ENCODE measurements around the gene SLC22A7.

The SLC22A7 gene

GRCh38 chr6:43273707-43274106 is 24.4 kb upstream of the SLC22A7 start:
- no peak for TF ChIP-seq CTCF (IDR thresholded peaks at IDR 0.05; ENCODE audit: low read depth, low read length, missing control alignments)
- in situ Hi-C loops (cut with HindIII; ENCODE audit: low sequenced_read_pairs) = no loop called here
- DNase-seq (ENCODE audit: low read depth) = no peak
- H3K4me3 ChIP-seq (ENCODE audit: low read depth, low read length) = no peak overlapping the region

GRCh38 chr6:43274127-43274915 is 23.7 kb upstream of the SLC22A7 start:
- no peak for DNase-seq (ENCODE audit: low read depth)
- TF ChIP-seq CTCF (IDR thresholded peaks at IDR 0.05; ENCODE audit: low read depth, low read length, missing control alignments) = no peak
- in situ Hi-C loops (cut with HindIII; ENCODE audit: low sequenced_read_pairs) = no loop called here
- no peak overlapping the region for H3K4me3 ChIP-seq (ENCODE audit: low read depth, low read length)

- no peak for TF ChIP-seq CTCF (IDR thresholded peaks at IDR 0.05; ENCODE audit: low read depth, low read length, missing control alignments)
- DNase-seq (ENCODE audit: low read depth) = no peak
- in situ Hi-C loops (cut with HindIII; ENCODE audit: low sequenced_read_pairs) = no loop called here
- peak overlapping the region; percentile 18 for H3K4me3 ChIP-seq (ENCODE audit: low read depth, low read length)
Observed at GRCh38 chr6:43274916-43275597, 23.0 kb upstream of the SLC22A7 start.

DNA sequence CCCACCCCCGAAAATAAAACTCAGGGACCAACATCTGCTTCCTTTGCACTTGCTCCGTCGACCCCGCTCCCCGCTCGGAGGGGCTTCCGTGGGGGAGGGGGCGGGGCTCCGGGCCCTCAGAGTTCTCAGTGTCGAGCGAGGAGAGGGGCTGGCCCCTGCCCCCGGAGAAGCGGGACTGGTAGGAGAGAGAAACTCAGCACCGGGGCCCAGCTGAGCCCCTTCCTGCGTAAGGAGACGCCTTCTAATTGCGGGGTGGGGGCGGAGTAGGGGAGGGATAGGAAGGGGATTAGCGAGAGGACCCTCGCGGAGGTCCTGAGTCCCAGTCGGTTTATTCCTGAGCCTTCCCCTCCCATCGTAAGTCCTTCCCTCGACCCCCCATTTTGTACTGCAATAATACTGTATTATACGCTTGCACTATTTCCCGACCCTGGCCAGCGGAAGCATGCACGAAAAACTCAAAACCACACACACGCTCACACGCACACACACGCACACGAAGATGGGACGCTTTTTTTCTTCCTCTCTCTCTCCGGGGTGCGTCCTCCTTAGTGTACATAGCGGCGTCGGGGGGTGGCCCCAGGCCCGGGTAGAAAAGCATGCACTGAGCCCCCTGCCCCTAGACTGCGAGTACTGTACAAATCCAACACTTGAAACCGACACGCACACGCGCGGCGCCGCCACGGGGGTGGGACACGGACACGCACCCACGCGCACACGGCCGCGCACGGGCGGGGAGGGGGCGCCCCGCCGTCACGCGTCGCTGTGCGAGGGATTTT is 22.1 kb upstream of the SLC22A7 start:
- no peak overlapping the region for H3K4me3 ChIP-seq (ENCODE audit: low read depth, low read length)
- DNase-seq (ENCODE audit: low read depth) = no peak
- no peak for TF ChIP-seq CTCF (IDR thresholded peaks at IDR 0.05; ENCODE audit: low read depth, low read length, missing control alignments)
- in situ Hi-C loops (cut with HindIII; ENCODE audit: low sequenced_read_pairs) = no loop called here

DNA sequence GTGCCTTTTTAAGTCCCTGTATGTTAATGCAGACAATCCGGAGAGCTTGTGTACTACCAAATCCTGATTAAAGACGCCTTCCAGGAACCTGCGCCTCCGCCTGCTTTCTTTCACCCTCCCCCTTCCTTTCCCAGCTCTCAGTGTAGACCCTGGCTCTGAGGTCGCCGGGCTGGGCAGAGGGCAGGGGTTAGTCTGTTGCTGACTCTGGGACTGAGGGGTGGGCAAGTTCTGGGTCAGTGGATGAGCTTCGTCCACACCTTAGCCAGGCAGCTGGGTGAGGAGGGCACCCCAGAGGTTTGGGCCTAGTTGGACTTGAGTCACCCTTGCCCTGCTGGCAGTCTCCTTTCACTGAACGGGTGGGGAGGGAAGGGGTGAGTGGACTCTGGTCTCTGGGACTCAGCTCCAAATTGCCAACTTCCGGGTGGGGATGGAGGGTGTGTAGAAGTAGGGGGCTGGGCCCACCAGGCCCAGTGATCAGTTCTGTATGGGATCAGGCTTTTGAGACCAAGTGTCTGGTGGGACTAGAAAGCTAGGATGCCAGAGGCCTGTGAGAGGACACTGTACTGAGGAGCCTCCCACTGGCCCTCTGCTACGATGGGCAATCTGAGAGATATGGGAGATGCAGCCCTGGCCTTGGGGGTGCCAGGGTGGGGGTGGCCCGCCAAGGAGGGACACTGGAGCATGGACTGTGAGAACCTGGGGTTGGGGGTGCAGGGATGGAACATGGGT is 21.3 kb upstream of the SLC22A7 start:
- no peak for TF ChIP-seq CTCF (IDR thresholded peaks at IDR 0.05; ENCODE audit: low read depth, low read length, missing control alignments)
- no peak for DNase-seq (ENCODE audit: low read depth)
- in situ Hi-C loops (cut with HindIII; ENCODE audit: low sequenced_read_pairs) = no loop called here
- no peak overlapping the region for H3K4me3 ChIP-seq (ENCODE audit: low read depth, low read length)

DNA sequence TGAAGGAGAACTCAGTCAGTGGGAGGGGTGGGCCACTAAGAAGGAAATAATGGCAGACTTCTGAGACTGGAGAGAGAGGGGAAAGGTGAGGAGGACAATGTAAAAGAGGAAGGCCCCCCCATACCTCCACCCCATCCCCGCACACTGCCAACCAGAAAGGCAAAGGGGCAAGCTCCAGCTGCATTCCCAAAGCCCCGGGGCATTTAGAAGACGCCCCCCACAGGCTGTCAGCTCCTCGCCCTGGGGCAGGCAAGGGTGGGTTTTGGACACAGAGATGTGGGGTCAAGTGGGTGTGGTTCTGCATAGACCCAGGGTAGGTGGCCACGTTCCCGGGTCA is 20.8 kb upstream of the SLC22A7 start:
- H3K4me3 ChIP-seq (ENCODE audit: low read depth, low read length) = no peak overlapping the region
- DNase-seq (ENCODE audit: low read depth) = no peak
- TF ChIP-seq CTCF (IDR thresholded peaks at IDR 0.05; ENCODE audit: low read depth, low read length, missing control alignments) = no peak
- in situ Hi-C loops (cut with HindIII; ENCODE audit: low sequenced_read_pairs) = no loop called here

All from astrocyte of the cerebellum (primary cell).